Trophoblast cell (in vitro differentiated cells and primary cell): ENCODE results near the gene SVEP1.

Source experiments
- DNase-seq, 2 donors: peaks; one replicate each; pipeline ENCODE4 v3.0.0-alpha.2; 2016
- H2AFZ ChIP-seq: 2 replicates; pipeline ENCODE4 v1.6.1; 2013; ENCODE audit warnings: low read length, moderate library complexity, mild to moderate bottlenecking; ENCODE audit not compliant: insufficient read depth, poor library complexity
- H2AK5ac ChIP-seq: 2 replicates; pipeline ENCODE4 v1.6.1; 2013; ENCODE audit warnings: mild to moderate bottlenecking, low read length
- H2BK120ac ChIP-seq: 2 replicates; pipeline ENCODE4 v1.6.1; 2013; ENCODE audit warnings: low read length, mild to moderate bottlenecking, moderate library complexity; ENCODE audit not compliant: insufficient read depth, poor library complexity
- H2BK12ac ChIP-seq: 2 replicates; pipeline ENCODE4 v1.6.1; 2013; ENCODE audit warnings: mild to moderate bottlenecking, low read length, moderate library complexity
- H2BK5ac ChIP-seq: 2 replicates; pipeline ENCODE4 v1.6.1; 2013; ENCODE audit warnings: low read length, low read depth, moderate library complexity, mild to moderate bottlenecking; ENCODE audit not compliant: poor library complexity
- H3K14ac ChIP-seq: 2 replicates; pipeline ENCODE4 v1.6.1; 2013; ENCODE audit warnings: mild to moderate bottlenecking, low read length
- H3K18ac ChIP-seq: 2 replicates; pipeline ENCODE4 v1.6.1; 2013; ENCODE audit warnings: mild to moderate bottlenecking, low read length
- H3K23ac ChIP-seq: 2 replicates; pipeline ENCODE4 v1.6.1; 2013; ENCODE audit warnings: low read length
- H3K27ac ChIP-seq: 2 replicates; pipeline ENCODE4 v1.5.1; 2013; ENCODE audit warnings: low read depth, mild to moderate bottlenecking, inconsistent platforms, low read length, moderate library complexity
- H3K27me3 ChIP-seq: 2 replicates; pipeline ENCODE4 v1.6.1; 2013; ENCODE audit warnings: inconsistent platforms, mild to moderate bottlenecking, low read length, moderate library complexity; ENCODE audit not compliant: insufficient read depth
- H3K36me3 ChIP-seq, 2 experiments: 1 replicate in 1 of 2; 2 replicates in 1 of 2; pipeline ENCODE4 v1.6.1; 2013; ENCODE audit warnings: low read length in 2 of 2, mild to moderate bottlenecking in 2 of 2, moderate library complexity in 1 of 2; ENCODE audit not compliant: insufficient read depth in 2 of 2, control insufficient read depth in 1 of 2
- H3K4ac ChIP-seq: 2 replicates; pipeline ENCODE4 v1.6.1; 2013; ENCODE audit warnings: low read depth, mild to moderate bottlenecking, low read length, moderate library complexity
- H3K4me1 ChIP-seq, 2 experiments: 1 replicate in 1 of 2; 2 replicates in 1 of 2; pipeline ENCODE4 v1.6.1; 2013; ENCODE audit warnings: low read length in 2 of 2, mild to moderate bottlenecking in 2 of 2, moderate library complexity in 1 of 2; ENCODE audit not compliant: insufficient read depth in 2 of 2, control insufficient read depth in 1 of 2
- H3K4me2 ChIP-seq: 2 replicates; pipeline ENCODE4 v1.6.1; 2013; ENCODE audit warnings: inconsistent platforms, mild to moderate bottlenecking, low read length, moderate library complexity
- H3K4me3 ChIP-seq: 2 replicates; pipeline ENCODE4 v1.5.1; 2013; ENCODE audit warnings: mild to moderate bottlenecking, low read depth, low read length, inconsistent platforms
- H3K79me1 ChIP-seq: one replicate; pipeline ENCODE4 v1.6.1; 2013; ENCODE audit warnings: low read length
- H3K79me2 ChIP-seq: 2 replicates; pipeline ENCODE4 v1.6.1; 2013; ENCODE audit warnings: low read length, mild to moderate bottlenecking; ENCODE audit not compliant: control insufficient read depth, insufficient read depth, poor library complexity
- H3K9ac ChIP-seq: 2 replicates; pipeline ENCODE4 v1.6.1; 2013; ENCODE audit warnings: mild to moderate bottlenecking, low read length
- H3K9me3 ChIP-seq: 2 replicates; pipeline ENCODE4 v1.6.1; 2013; ENCODE audit warnings: low read depth, mild to moderate bottlenecking, control low read depth, inconsistent platforms, low read length; ENCODE audit not compliant: insufficient read depth
- H4K12ac ChIP-seq: 2 replicates; pipeline ENCODE4 v1.6.1; 2013; ENCODE audit warnings: low read depth, mild to moderate bottlenecking, low read length, moderate library complexity
- H4K8ac ChIP-seq: 2 replicates; pipeline ENCODE4 v1.6.1; 2013; ENCODE audit warnings: low read depth, mild to moderate bottlenecking, low read length, moderate library complexity
- H4K91ac ChIP-seq: one replicate; pipeline ENCODE4 v1.6.1; 2013; ENCODE audit warnings: low read depth, mild to moderate bottlenecking, low read length, moderate library complexity
- WGBS: extraction: QIAGEN DNeasy Blood & Tissue Kit; methylation state at CpG from one replicate; pipeline ENCODE4 v1.1.7; 2013; ENCODE audit warnings: missing lambda C conversion rate; ENCODE audit not compliant: insufficient read length, insufficient coverage; ENCODE audit errors: extremely low coverage; 5-methylcytosine and 5-hydroxymethylcytosine counted together

Gene SVEP1

GRCh38 chr9:110355911-110356310 lies 223.6 kb downstream of the SVEP1 start:
- no CpG with 5 or more reads among the region's 2 CpGs for WGBS
- Histone ChIP-seq H3K27me3 (no peaks in the 10 kb centered on the region), H3K9ac (no peak overlapping the region), H3K4me3 (no peak overlapping the region), H3K27ac (no peak overlapping the region), H4K8ac (no peak overlapping the region), H3K79me2 (no peaks in the 10 kb centered on the region), H3K18ac (no peak overlapping the region), H3K4ac (no peak overlapping the region), H3K36me3 (no peaks in the 10 kb centered on the region), H3K4me2 (no peak overlapping the region), H3K14ac (no peak overlapping the region), H2BK5ac (no peak overlapping the region), H2BK120ac (no peak overlapping the region), H3K9me3 (no peaks in the 10 kb centered on the region), H3K4me1 (no peaks in the 10 kb centered on the region), H4K12ac (no peak overlapping the region), H3K79me1 (no peaks in the 10 kb centered on the region), H3K23ac (no peak overlapping the region), H2AFZ (no peak overlapping the region), H2AK5ac (no peak overlapping the region), H2BK12ac (no peak overlapping the region), H4K91ac (no peak overlapping the region)
- no peak for DNase-seq

- H3K4me3 ChIP-seq = no peak overlapping the region
- H3K9ac ChIP-seq = no peak overlapping the region
- peak; percentile 18 to 70 for DNase-seq
- H3K79me1 ChIP-seq = no peaks in the 10 kb centered on the region
- no peak overlapping the region for H2BK12ac ChIP-seq
- H3K4me1 ChIP-seq = no peaks in the 10 kb centered on the region
- H2AK5ac ChIP-seq = no peak overlapping the region
- no peak overlapping the region for H3K23ac ChIP-seq
- H2AFZ ChIP-seq = no peak overlapping the region
- H3K14ac ChIP-seq = no peak overlapping the region
- H3K36me3 ChIP-seq = no peaks in the 10 kb centered on the region
- H3K4ac ChIP-seq = no peak overlapping the region
- H3K27me3 ChIP-seq = no peaks in the 10 kb centered on the region
- H4K12ac ChIP-seq = no peak overlapping the region
- no peak overlapping the region for H2BK5ac ChIP-seq
- no peak overlapping the region for H3K18ac ChIP-seq
- H4K91ac ChIP-seq = no peak overlapping the region
- no peak overlapping the region for H3K4me2 ChIP-seq
- H4K8ac ChIP-seq = no peak overlapping the region
- no peaks in the 10 kb centered on the region for H3K79me2 ChIP-seq
- peaks cover 1% of the 10 kb centered on the region for H3K9me3 ChIP-seq
- no CpG with 5 or more reads among the region's 1 CpG for WGBS
- H3K27ac ChIP-seq = no peak overlapping the region
- H2BK120ac ChIP-seq = no peak overlapping the region
Observed at GRCh38 chr9:110351009-110351467, 228.5 kb downstream of the SVEP1 start.

- H4K91ac ChIP-seq = no peak overlapping the region
- H3K9me3 ChIP-seq = peaks cover 1% of the 10 kb centered on the region
- H3K23ac ChIP-seq = no peak overlapping the region
- no peak overlapping the region for H2AFZ ChIP-seq
- H4K12ac ChIP-seq = no peak overlapping the region
- WGBS = no CpG with 5 or more reads among the region's 3 CpGs
- no peak overlapping the region for H3K4ac ChIP-seq
- no peak overlapping the region for H2BK5ac ChIP-seq
- no peaks in the 10 kb centered on the region for H3K79me1 ChIP-seq
- no peak for DNase-seq
- no peaks in the 10 kb centered on the region for H3K79me2 ChIP-seq
- no peak overlapping the region for H2AK5ac ChIP-seq
- H3K27ac ChIP-seq = no peak overlapping the region
- no peak overlapping the region for H2BK12ac ChIP-seq
- H3K9ac ChIP-seq = no peak overlapping the region
- no peak overlapping the region for H3K18ac ChIP-seq
- H3K4me3 ChIP-seq = no peak overlapping the region
- H4K8ac ChIP-seq = no peak overlapping the region
- H3K36me3 ChIP-seq = no peaks in the 10 kb centered on the region
- H3K4me2 ChIP-seq = no peak overlapping the region
- H3K27me3 ChIP-seq = no peaks in the 10 kb centered on the region
- no peak overlapping the region for H2BK120ac ChIP-seq
- H3K4me1 ChIP-seq = no peaks in the 10 kb centered on the region
- no peak overlapping the region for H3K14ac ChIP-seq
Observed at GRCh38 chr9:110346325-110346724, 233.2 kb downstream of the SVEP1 start.

- H3K14ac ChIP-seq = no peak overlapping the region
- H4K12ac ChIP-seq = no peak overlapping the region
- H3K4me3 ChIP-seq = no peak overlapping the region
- no peak overlapping the region for H4K8ac ChIP-seq
- no peak overlapping the region for H4K91ac ChIP-seq
- no peak overlapping the region for H2BK120ac ChIP-seq
- H2BK12ac ChIP-seq = no peak overlapping the region
- H2BK5ac ChIP-seq = no peak overlapping the region
- H3K23ac ChIP-seq = no peak overlapping the region
- H2AK5ac ChIP-seq = no peak overlapping the region
- H3K4me2 ChIP-seq = no peak overlapping the region
- no peaks in the 10 kb centered on the region for H3K79me1 ChIP-seq
- H3K79me2 ChIP-seq = no peaks in the 10 kb centered on the region
- no peaks in the 10 kb centered on the region for H3K36me3 ChIP-seq
- H3K27ac ChIP-seq = no peak overlapping the region
- H2AFZ ChIP-seq = no peak overlapping the region
- H3K27me3 ChIP-seq = no peaks in the 10 kb centered on the region
- H3K9me3 ChIP-seq = peaks cover 1% of the 10 kb centered on the region
- no peaks in the 10 kb centered on the region for H3K4me1 ChIP-seq
- H3K18ac ChIP-seq = no peak overlapping the region
- DNase-seq = no peak
- H3K9ac ChIP-seq = no peak overlapping the region
- no peak overlapping the region for H3K4ac ChIP-seq
- no CpG with 5 or more reads among the region's 6 CpGs for WGBS
Observed at GRCh38 chr9:110344821-110345220, 234.7 kb downstream of the SVEP1 start.
